Psoas muscle (tissue), 8 donors: ENCODE measurements around the gene SPESP1. TPM values are rescaled to one million over a fixed set of nuclear protein-coding genes. Genes with fewer than 3 reads are reported as not detected.

Experiments used
- ATAC-seq, 4 donors: fragments of 200-7000 bp; cut with Tn5 transposase; one replicate each; pipeline ENCODE4 v1.9.1; 2020; ENCODE audit warnings: moderate library complexity in 3 of 4, mild to moderate bottlenecking in 2 of 4
- DNase-seq, 2 donors: peaks; one replicate each; pipeline ENCODE4 v3.0.0-alpha.2; 2020
- H3K27ac ChIP-seq: fragments of 200-600 bp; one replicate; pipeline ENCODE4 v1.8.0; 2022
- H3K27me3 ChIP-seq, 3 donors: fragments of 200-600 bp in 1 of 3; one replicate each; pipeline versions ENCODE4 v1.6.1 to v1.8.0; 2013 to 2022; ENCODE audit warnings: low read length in 2 of 3, mild to moderate bottlenecking in 2 of 3, moderate library complexity in 1 of 3; ENCODE audit not compliant: insufficient read depth in 3 of 3
- H3K36me3 ChIP-seq, 2 donors: fragments of 200-600 bp in 1 of 2; one replicate each; pipeline versions ENCODE4 v1.6.1 to v1.8.0; 2013 to 2022; ENCODE audit warnings: low read depth in 1 of 2, mild to moderate bottlenecking in 1 of 2, moderate library complexity in 1 of 2; ENCODE audit not compliant: insufficient read depth in 1 of 2
- H3K4me1 ChIP-seq: fragments of 200-600 bp; one replicate; pipeline ENCODE4 v1.8.0; 2022
- H3K4me3 ChIP-seq: fragments of 200-600 bp; one replicate; pipeline ENCODE4 v1.8.0; 2022; ENCODE audit warnings: mild to moderate bottlenecking
- H3K9me3 ChIP-seq: fragments of 200-600 bp; one replicate; pipeline ENCODE4 v1.8.0; 2022
- CTCF ChIP-seq: fragments of 200-600 bp; IDR thresholded peaks from one replicate; pipeline ENCODE4 v1.8.0; 2022; ENCODE audit warnings: antibody characterized with exemption
- WGBS, 3 donors: extraction: QIAGEN DNeasy Blood & Tissue Kit; methylation state at CpG; one replicate each; pipeline versions ENCODE4 v1.1.6 to v1.1.7; 2013; 5-methylcytosine and 5-hydroxymethylcytosine counted together
- intact Hi-C, 2 donors: fragments of 100-400 bp; cut with DNase I; formaldehyde crosslinking; loops; one replicate each; pipeline versions ENCODE4 v1.11.0 to v1.14.2; 2022
- polyA plus RNA-seq, 3 donors: library from polyadenylated mRNA; stranded (reverse); fragments of 200-250 nt; gene quantifications; one replicate each; pipeline ENCODE4 v1.2.3, GENCODE V29; 2013
- total RNA-seq, 4 donors: library from RNA; stranded (reverse); fragmentation: NEBNext Ultra II Directional in 2 of 4; extraction: Animal tissue kit (Norgen Biotek cat#: 25700) in 2 of 4; gene quantifications; one replicate each; pipeline versions ENCODE4 v1.2.1 to v1.2.4, GENCODE V29; 2021 to 2023
- donor health status: healthy with polysubstance abuse.
- donor health status: DM: no; HTN: no; CAD: no; lungs with moderate emphysema.
- donor health status: Bipolar disorder and iron deficiency.
- donor health status: healthy.
- donor health status: DM: yes; HTN: yes; CAD: no.
- donor health status: DM: no; HTN: no; CAD: no.
- donor health status: DM: no; HTN: no; CAD: no.
- donor health status: DM: yes; HTN: yes; CAD: no.

The SPESP1 gene
- total and polyA plus RNA-seq, 7 donors = 0.60 to 3.2 (median 2.4) TPM

GRCh38 chr15:68987676-68988075, 57.4 kb downstream of the SPESP1 start:
- no peak overlapping the region for H3K4me3 ChIP-seq
- H3K4me1 ChIP-seq = no peaks in the 10 kb centered on the region
- H3K27ac ChIP-seq = no peak overlapping the region
- no peaks in the 10 kb centered on the region for H3K9me3 ChIP-seq
- ATAC-seq = no peak
- WGBS, 3 donors = 26 to 86% (median 40%) methylated on average over 1 of the region's 1 CpG
- no peak for DNase-seq
- intact Hi-C loops = no loop called here
- H3K27me3 ChIP-seq = no peaks in the 10 kb centered on the region
- H3K36me3 ChIP-seq = no peaks in the 10 kb centered on the region
- TF ChIP-seq CTCF = no peak

GRCh38 chr15:68989541-68990230, 59.4 kb downstream of the SPESP1 start:
- no peaks in the 10 kb centered on the region for H3K27me3 ChIP-seq
- H3K27ac ChIP-seq = no peak overlapping the region
- WGBS, 3 donors = 86 to 92% (median 88%) methylated on average over 2 of the region's 2 CpGs
- H3K4me3 ChIP-seq = no peak overlapping the region
- TF ChIP-seq CTCF = no peak
- no peaks in the 10 kb centered on the region for H3K9me3 ChIP-seq
- DNase-seq (no peak), ATAC-seq (no peak)
- intact Hi-C loops = no loop called here
- no peaks in the 10 kb centered on the region for H3K36me3 ChIP-seq
- H3K4me1 ChIP-seq = no peaks in the 10 kb centered on the region

DNA sequence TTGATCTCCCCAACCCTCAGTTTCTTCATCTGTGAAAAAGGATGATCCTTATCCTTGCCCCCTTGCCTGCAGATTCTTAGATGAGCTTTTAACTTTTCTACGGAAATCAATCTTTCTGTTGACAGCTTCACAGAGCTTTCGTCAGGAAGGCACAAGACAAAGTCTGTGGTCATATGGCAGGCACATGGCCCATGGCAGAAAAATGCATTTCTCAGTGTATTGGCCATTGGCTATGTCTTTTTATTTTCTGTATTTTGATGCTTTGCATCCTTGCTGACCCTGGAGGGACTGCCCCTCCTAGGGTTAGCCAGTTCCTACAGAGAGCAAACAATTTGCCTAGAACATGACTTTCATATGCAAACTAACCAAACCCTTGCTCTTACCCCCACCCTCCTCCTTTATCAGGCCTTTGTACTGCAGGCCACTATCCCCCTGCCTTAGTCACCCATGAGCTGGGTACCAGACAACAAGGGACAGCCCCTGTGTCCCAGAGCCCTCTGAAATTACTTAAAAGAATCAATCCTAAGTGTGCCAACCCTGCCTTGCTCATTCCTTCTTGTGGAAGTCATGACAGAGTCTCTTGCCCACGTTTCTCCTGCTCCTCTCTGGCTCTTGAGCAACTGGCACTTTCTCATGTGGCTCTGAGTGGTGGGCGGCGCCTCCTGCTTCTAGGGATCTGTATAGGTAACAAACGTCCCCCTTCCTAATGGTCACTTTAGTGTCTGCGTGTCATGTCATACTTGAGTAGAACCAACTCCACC, 60.1 kb downstream of the SPESP1 start:
- ATAC-seq = no peak
- no peak overlapping the region for H3K4me3 ChIP-seq
- TF ChIP-seq CTCF = no peak
- H3K27ac ChIP-seq = no peak overlapping the region
- 79 to 85% (median 80%) methylated on average over 7 of the region's 7 CpGs for WGBS, 3 donors
- no peak for DNase-seq
- H3K9me3 ChIP-seq = no peaks in the 10 kb centered on the region
- H3K4me1 ChIP-seq = no peaks in the 10 kb centered on the region
- H3K27me3 ChIP-seq = no peaks in the 10 kb centered on the region
- intact Hi-C loops = no loop called here
- H3K36me3 ChIP-seq = no peaks in the 10 kb centered on the region

DNA sequence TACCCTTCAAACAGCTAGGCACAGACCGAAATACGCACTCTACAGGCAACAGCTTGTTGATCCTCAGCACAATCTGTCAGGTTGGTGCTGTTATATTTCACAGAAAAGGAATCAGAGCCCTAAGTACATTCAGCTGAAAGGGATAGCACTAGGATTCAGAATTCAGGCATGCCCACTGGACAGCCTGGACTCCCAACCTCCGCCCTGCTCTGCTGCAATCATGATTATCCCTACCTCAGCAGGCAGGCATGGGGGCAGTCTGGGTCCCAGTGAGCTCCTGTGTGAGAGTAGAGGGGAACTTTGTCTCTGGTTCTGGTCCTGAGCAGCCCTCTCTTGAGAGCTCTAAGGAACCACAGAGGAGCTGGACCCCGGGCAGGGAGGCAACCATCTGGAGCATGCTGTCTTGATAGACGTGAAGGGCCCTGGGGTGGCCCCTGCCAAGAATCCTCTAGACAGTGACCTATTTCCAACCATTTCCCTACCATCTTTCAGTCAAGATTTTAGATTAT, 60.7 kb downstream of the SPESP1 start:
- Histone ChIP-seq H3K27ac (no peak overlapping the region), H3K36me3 (no peaks in the 10 kb centered on the region), H3K9me3 (no peaks in the 10 kb centered on the region), H3K4me1 (no peaks in the 10 kb centered on the region), H3K27me3 (no peaks in the 10 kb centered on the region), H3K4me3 (no peak overlapping the region)
- intact Hi-C loops = no loop called here
- no peak for ATAC-seq
- TF ChIP-seq CTCF = no peak
- no peak for DNase-seq
- 80 to 86% (median 86%) methylated on average over 5 of the region's 5 CpGs for WGBS, 3 donors
